NCI-H226 (cell line): ENCODE results near the gene FAM200B.

Experiments used
- DNase-seq: peaks from one replicate; pipeline ENCODE4 v3.0.0-alpha.2; 2015

FAM200B gene

GRCh38 chr4:15738877-15739276 lies 57.2 kb downstream of the FAM200B start:
- no peak for DNase-seq
